DMS153 treated with DMSO at 0.1 percent for 48 hours (cell line): ENCODE measurements around the gene TXNDC11.

Experiments
- DNase-seq: peaks from one replicate; lab custom pipeline; 2025; ENCODE audit not compliant: unreplicated experiment; lab: John Stamatoyannopoulos, UW

The TXNDC11 gene

GRCh38 chr16:11691771-11692170 lies 50.9 kb downstream of the TXNDC11 start:
- DNase-seq: no peak

GRCh38 chr16:11691235-11691634 lies 51.4 kb downstream of the TXNDC11 start:
- DNase-seq: no peak

- no peak for DNase-seq
Observed at GRCh38 chr16:11689031-11689840, 53.4 kb downstream of the TXNDC11 start.

GRCh38 chr16:11688520-11688886 lies 54.2 kb downstream of the TXNDC11 start:
- DNase-seq: no peak

- no peak for DNase-seq
Observed at GRCh38 chr16:11687601-11688519, 54.8 kb downstream of the TXNDC11 start.

- no peak for DNase-seq
Observed at GRCh38 chr16:11686713-11687380, 55.8 kb downstream of the TXNDC11 start.

- no peak for DNase-seq
Observed at GRCh38 chr16:11685844-11686618, 56.6 kb downstream of the TXNDC11 start.

GRCh38 chr16:11684231-11685025 lies 58.2 kb downstream of the TXNDC11 start:
- no peak for DNase-seq

- DNase-seq: no peak
Observed at GRCh38 chr16:11683145-11683544, 59.5 kb downstream of the TXNDC11 start.

GRCh38 chr16:11682655-11683096 lies 60.0 kb downstream of the TXNDC11 start:
- DNase-seq: no peak

- DNase-seq: no peak
Observed at GRCh38 chr16:11681976-11682654, 60.5 kb downstream of the TXNDC11 start.

- DNase-seq: no peak
Observed at GRCh38 chr16:11681556-11681955, 61.1 kb downstream of the TXNDC11 start.

GRCh38 chr16:11679941-11680911 lies 62.4 kb downstream of the TXNDC11 start:
- no peak for DNase-seq

GRCh38 chr16:11679250-11679649 lies 63.4 kb downstream of the TXNDC11 start:
- DNase-seq: no peak

- no peak for DNase-seq
Observed at GRCh38 chr16:11677959-11678881, 64.4 kb downstream of the TXNDC11 start.

GRCh38 chr16:11677451-11677951 lies 65.2 kb downstream of the TXNDC11 start:
- no peak for DNase-seq

- DNase-seq: no peak
Observed at GRCh38 chr16:11676799-11677198, 65.9 kb downstream of the TXNDC11 start.
